Measurements from ENCODE around the gene RHOH.

DNA sequence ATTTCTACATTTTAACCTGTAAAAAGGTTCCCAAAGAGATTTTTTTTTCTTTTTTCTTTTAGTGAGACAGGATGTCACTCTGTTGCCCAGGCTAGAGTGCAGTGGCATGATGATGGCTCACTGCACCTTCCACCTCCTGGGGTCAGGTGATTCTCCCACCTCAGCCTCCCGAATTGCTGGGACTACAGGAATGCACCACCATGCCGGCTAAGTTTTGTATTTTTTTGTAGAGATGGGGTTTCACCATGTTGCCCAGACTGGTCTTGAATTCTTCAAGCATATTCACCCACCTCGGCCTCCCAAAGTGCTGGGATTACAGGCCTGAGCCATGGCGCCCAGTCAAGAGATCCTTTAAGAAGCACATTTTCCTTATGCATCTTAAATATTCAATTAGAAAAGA is 12.6 kb downstream of the RHOH start:
- TF ChIP-seq POLR2A (IDR thresholded peaks at IDR 0.05; ENCODE audit: low read length) (no peak), GATA1 (IDR thresholded peaks at IDR 0.05; ENCODE audit: low read depth, low read length) (no peak)
